Rectal smooth muscle tissue (tissue), 1 donor: ENCODE results near the gene ADSS2.

Experiments
- H3K27ac ChIP-seq: one replicate; pipeline ENCODE4 v1.7.0; 2013; ENCODE audit warnings: low read depth, low read length, inconsistent platforms
- H3K27me3 ChIP-seq: one replicate; pipeline ENCODE4 v1.7.0; 2013; ENCODE audit warnings: low read length; ENCODE audit not compliant: control insufficient read depth, insufficient read depth
- H3K36me3 ChIP-seq: one replicate; pipeline ENCODE4 v1.7.0; 2013; ENCODE audit warnings: low read length; ENCODE audit not compliant: control insufficient read depth, insufficient read depth
- H3K4me1 ChIP-seq: one replicate; pipeline ENCODE4 v1.7.0; 2013; ENCODE audit warnings: low read length; ENCODE audit not compliant: control insufficient read depth, insufficient read depth
- H3K4me3 ChIP-seq: one replicate; pipeline ENCODE4 v1.7.0; 2013; ENCODE audit warnings: low read length
- H3K9ac ChIP-seq: one replicate; pipeline ENCODE4 v1.7.0; 2013; ENCODE audit warnings: low read length

ADSS2 gene

GRCh38 chr1:244409701-244410100, 42.0 kb downstream of the ADSS2 start:
- H3K36me3 ChIP-seq, result peaks cover 22% of the 10 kb centered on the region
- no peaks in the 10 kb centered on the region for H3K27me3 ChIP-seq
- H3K4me3 ChIP-seq, result no peak overlapping the region
- no peak overlapping the region for H3K9ac ChIP-seq
- no peak overlapping the region for H3K27ac ChIP-seq
- no peaks in the 10 kb centered on the region for H3K4me1 ChIP-seq

GRCh38 chr1:244406337-244406736, 45.4 kb downstream of the ADSS2 start:
- H3K9ac ChIP-seq, result no peak overlapping the region
- H3K27ac ChIP-seq, result no peak overlapping the region
- no peaks in the 10 kb centered on the region for H3K27me3 ChIP-seq
- H3K4me1 ChIP-seq, result no peaks in the 10 kb centered on the region
- H3K4me3 ChIP-seq, result no peak overlapping the region
- peaks cover 12% of the 10 kb centered on the region for H3K36me3 ChIP-seq

- H3K27me3 ChIP-seq, result no peaks in the 10 kb centered on the region
- H3K27ac ChIP-seq, result no peak overlapping the region
- H3K36me3 ChIP-seq, result peaks cover 12% of the 10 kb centered on the region
- no peak overlapping the region for H3K4me3 ChIP-seq
- H3K9ac ChIP-seq, result no peak overlapping the region
- no peaks in the 10 kb centered on the region for H3K4me1 ChIP-seq
These were observed 45.9 kb downstream of the ADSS2 start for GRCh38 chr1:244405856-244406255.

- H3K27me3 ChIP-seq, result no peaks in the 10 kb centered on the region
- peaks cover 7% of the 10 kb centered on the region for H3K36me3 ChIP-seq
- no peaks in the 10 kb centered on the region for H3K4me1 ChIP-seq
- no peak overlapping the region for H3K9ac ChIP-seq
- H3K4me3 ChIP-seq, result no peak overlapping the region
- H3K27ac ChIP-seq, result no peak overlapping the region
These were observed 48.3 kb downstream of the ADSS2 start for GRCh38 chr1:244403431-244403830.

GRCh38 chr1:244400974-244401373, 50.7 kb downstream of the ADSS2 start:
- Histone ChIP-seq H3K4me3 (no peak overlapping the region), H3K27me3 (no peaks in the 10 kb centered on the region), H3K36me3 (peaks cover 7% of the 10 kb centered on the region), H3K9ac (no peak overlapping the region), H3K27ac (no peak overlapping the region), H3K4me1 (no peaks in the 10 kb centered on the region)

- Histone ChIP-seq H3K27ac (no peak overlapping the region), H3K4me1 (no peaks in the 10 kb centered on the region), H3K36me3 (peaks cover 5% of the 10 kb centered on the region), H3K9ac (no peak overlapping the region), H3K4me3 (no peak overlapping the region), H3K27me3 (no peaks in the 10 kb centered on the region)
These were observed 54.6 kb downstream of the ADSS2 start for GRCh38 chr1:244397131-244397530.

- no peak overlapping the region for H3K4me3 ChIP-seq
- no peak overlapping the region for H3K9ac ChIP-seq
- no peaks in the 10 kb centered on the region for H3K36me3 ChIP-seq
- H3K27me3 ChIP-seq, result no peaks in the 10 kb centered on the region
- H3K4me1 ChIP-seq, result no peaks in the 10 kb centered on the region
- no peak overlapping the region for H3K27ac ChIP-seq
These were observed 55.7 kb downstream of the ADSS2 start for GRCh38 chr1:244395965-244396364.

GRCh38 chr1:244394826-244395765, 56.6 kb downstream of the ADSS2 start:
- no peak overlapping the region for H3K9ac ChIP-seq
- H3K27me3 ChIP-seq, result no peaks in the 10 kb centered on the region
- no peaks in the 10 kb centered on the region for H3K36me3 ChIP-seq
- H3K27ac ChIP-seq, result no peak overlapping the region
- H3K4me1 ChIP-seq, result no peaks in the 10 kb centered on the region
- H3K4me3 ChIP-seq, result no peak overlapping the region

- Histone ChIP-seq H3K4me1 (no peaks in the 10 kb centered on the region), H3K27me3 (no peaks in the 10 kb centered on the region), H3K36me3 (no peaks in the 10 kb centered on the region), H3K4me3 (no peak overlapping the region), H3K9ac (no peak overlapping the region), H3K27ac (no peak overlapping the region)
These were observed 57.4 kb downstream of the ADSS2 start for GRCh38 chr1:244394346-244394745.

- Histone ChIP-seq H3K9ac (no peak overlapping the region), H3K36me3 (no peaks in the 10 kb centered on the region), H3K27me3 (no peaks in the 10 kb centered on the region), H3K27ac (no peak overlapping the region), H3K4me1 (no peaks in the 10 kb centered on the region), H3K4me3 (no peak overlapping the region)
These were observed 58.0 kb downstream of the ADSS2 start for GRCh38 chr1:244393604-244394176.

- no peak overlapping the region for H3K27ac ChIP-seq
These were observed 59.9 kb downstream of the ADSS2 start for GRCh38 chr1:244391761-244392160.

GRCh38 chr1:244388961-244389360, 62.7 kb downstream of the ADSS2 start:
- Histone ChIP-seq H3K27ac (no peak overlapping the region), H3K27me3 (no peaks in the 10 kb centered on the region), H3K4me1 (no peaks in the 10 kb centered on the region), H3K4me3 (no peak overlapping the region), H3K9ac (no peak overlapping the region), H3K36me3 (no peaks in the 10 kb centered on the region)

More at GRCh38 chr1:244391761-244392160, 59.9 kb downstream of the ADSS2 start:
- Histone ChIP-seq H3K4me1 (no peaks in the 10 kb centered on the region), H3K27me3 (no peaks in the 10 kb centered on the region), H3K4me3 (no peak overlapping the region), H3K9ac (no peak overlapping the region), H3K36me3 (no peaks in the 10 kb centered on the region)

GRCh38 chr1:244387415-244387814, 64.3 kb downstream of the ADSS2 start:
- Histone ChIP-seq H3K4me1 (no peaks in the 10 kb centered on the region), H3K27ac (no peak overlapping the region), H3K9ac (no peak overlapping the region), H3K27me3 (no peaks in the 10 kb centered on the region), H3K36me3 (no peaks in the 10 kb centered on the region), H3K4me3 (no peak overlapping the region)
